Gastroesophageal sphincter (tissue), 3 donors: ENCODE data around the gene MFN2.
A peak's percentile ranks its signal among the peaks of the same experiment; 100 is the strongest.

Experiments used
- CTCF ChIP-seq, 4 experiments: fragments of 200-600 bp in 2 of 4; fragments of 450-650 bp in 2 of 4; sonication (generic) in 1 of 4; IDR thresholded peaks; one replicate each; pipeline ENCODE4 v1.5.1; 2017 to 2019; ENCODE audit warnings: antibody characterized with exemption in 4 of 4, mild to moderate bottlenecking in 2 of 4, moderate library complexity in 2 of 4
- EP300 ChIP-seq: sonication (generic); formaldehyde crosslinking; IDR thresholded peaks from one replicate; pipeline ENCODE4 v1.6.1; 2017; ENCODE audit warnings: antibody characterized with exemption, mild to moderate bottlenecking
- POLR2A ChIP-seq, 2 donors: fragments of 450-650 bp; IDR thresholded peaks; one replicate each; pipeline ENCODE4 v1.6.1; 2017; ENCODE audit warnings: antibody characterized with exemption in 2 of 2, mild to moderate bottlenecking in 2 of 2, moderate library complexity in 1 of 2
- POLR2AphosphoS5 ChIP-seq: sonication (generic); formaldehyde crosslinking; IDR thresholded peaks from one replicate; pipeline ENCODE4 v1.6.1; 2017; ENCODE audit warnings: antibody characterized with exemption

GRCh38 chr1:11979851-11980675, at the start of gene MFN2:
- TF ChIP-seq CTCF (IDR thresholded peaks at IDR 0.05) (no peak), EP300 (no peak), POLR2A (IDR thresholded peaks at IDR 0.05) (peak; percentile 73 to 76), POLR2AphosphoS5 (peak; percentile 80)
